GM21737 (cell line): ENCODE data around the gene ODAD3.
"Not testable (repeated sequence)": the region's sequence is repeated elsewhere in the genome, so short reads cannot be mapped to it uniquely, and the experiment has no call there.

Source experiments
- ATAC-seq: cut with Tn5 transposase; IDR thresholded peaks from one replicate; pipeline ENCODE4 v1.9.1; 2021; ENCODE audit warnings: mild to moderate bottlenecking, moderate library complexity; ENCODE audit not compliant: unreplicated experiment

The ODAD3 gene

DNA sequence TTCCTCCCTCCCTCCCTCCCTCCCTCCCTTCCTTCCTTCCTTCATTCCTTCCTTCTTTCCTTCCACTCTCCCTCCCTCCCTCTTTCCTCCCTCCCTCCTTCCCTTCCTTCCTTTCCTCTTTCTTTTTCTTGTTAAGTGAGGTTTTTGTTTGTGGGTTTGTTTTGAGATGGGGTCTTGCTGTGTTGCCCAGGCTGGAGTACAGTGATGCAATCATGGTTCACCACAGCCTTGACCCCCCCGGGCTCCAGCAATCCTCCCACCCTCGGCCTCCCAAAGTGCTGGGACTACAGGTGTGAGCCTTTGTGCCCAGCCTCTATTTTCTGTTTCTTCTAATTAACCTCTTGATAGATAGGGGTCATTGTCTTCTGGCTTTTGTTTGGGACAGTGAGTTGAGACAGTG lies 26.5 kb upstream of the ODAD3 start:
- ATAC-seq = no peak

DNA sequence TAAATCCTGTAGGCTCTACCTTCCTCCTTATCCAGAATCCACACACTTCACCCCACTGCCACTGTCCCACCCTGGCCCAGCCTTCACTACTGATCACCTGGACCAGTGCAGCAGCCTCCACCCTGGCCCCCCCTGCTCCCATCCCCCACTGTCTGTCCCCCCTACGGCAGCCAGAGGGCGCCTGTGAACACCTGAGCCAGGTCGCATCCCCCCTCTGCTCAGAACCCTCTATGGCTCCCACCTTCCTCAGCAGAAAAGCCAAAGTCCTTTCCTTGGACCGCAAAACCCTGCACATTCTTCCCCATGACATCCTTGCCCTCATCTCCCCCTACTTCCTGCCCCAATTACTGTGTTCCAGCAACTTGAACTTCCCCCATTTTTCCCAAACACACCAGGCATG lies 25.3 kb upstream of the ODAD3 start:
- ATAC-seq = no peak

GRCh38 chr19:11458912-11459311 lies 24.0 kb upstream of the ODAD3 start:
- ATAC-seq = not testable (repeated sequence)

- ATAC-seq = no peak
Observed at GRCh38 chr19:11458236-11458900, 23.4 kb upstream of the ODAD3 start.

GRCh38 chr19:11457831-11458230 lies 22.9 kb upstream of the ODAD3 start:
- no peak for ATAC-seq

GRCh38 chr19:11457115-11457514 lies 22.2 kb upstream of the ODAD3 start:
- ATAC-seq = no peak

DNA sequence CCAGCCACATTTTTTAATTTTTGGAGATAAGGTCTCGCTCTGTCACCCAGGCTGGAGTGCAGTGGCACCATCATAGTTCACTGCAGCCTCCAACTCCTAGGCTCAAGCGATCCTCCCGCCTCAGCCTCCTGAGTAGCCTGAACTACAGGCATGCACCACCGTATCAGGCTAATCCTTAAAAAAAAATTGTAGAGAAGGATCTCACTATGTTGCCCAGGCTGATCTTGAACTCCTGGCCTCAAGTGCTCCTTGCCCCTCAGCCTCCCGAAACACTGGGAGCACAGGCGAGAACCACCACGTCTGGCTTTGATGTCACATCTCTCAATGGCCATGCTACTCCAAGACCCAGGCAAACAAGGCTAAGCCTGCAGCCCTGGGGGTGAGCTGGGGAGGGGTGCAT lies 21.7 kb upstream of the ODAD3 start:
- ATAC-seq = no peak

DNA sequence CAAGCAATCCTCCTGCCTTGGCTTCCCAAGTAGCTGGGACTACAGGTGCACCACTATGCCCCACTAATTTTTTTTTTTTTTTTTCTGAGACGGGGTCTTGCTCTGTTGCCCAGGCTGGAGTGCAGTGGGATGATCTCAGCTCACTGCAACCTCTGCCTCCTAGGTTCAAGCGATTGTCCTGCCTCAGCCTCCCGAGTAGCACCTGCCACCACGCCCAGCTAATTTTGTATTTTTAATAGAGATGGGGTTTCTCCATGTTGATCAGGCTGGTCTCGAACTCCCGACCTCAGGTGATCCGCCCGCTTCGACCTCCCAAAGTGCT lies 20.3 kb upstream of the ODAD3 start:
- ATAC-seq = not testable (repeated sequence)

DNA sequence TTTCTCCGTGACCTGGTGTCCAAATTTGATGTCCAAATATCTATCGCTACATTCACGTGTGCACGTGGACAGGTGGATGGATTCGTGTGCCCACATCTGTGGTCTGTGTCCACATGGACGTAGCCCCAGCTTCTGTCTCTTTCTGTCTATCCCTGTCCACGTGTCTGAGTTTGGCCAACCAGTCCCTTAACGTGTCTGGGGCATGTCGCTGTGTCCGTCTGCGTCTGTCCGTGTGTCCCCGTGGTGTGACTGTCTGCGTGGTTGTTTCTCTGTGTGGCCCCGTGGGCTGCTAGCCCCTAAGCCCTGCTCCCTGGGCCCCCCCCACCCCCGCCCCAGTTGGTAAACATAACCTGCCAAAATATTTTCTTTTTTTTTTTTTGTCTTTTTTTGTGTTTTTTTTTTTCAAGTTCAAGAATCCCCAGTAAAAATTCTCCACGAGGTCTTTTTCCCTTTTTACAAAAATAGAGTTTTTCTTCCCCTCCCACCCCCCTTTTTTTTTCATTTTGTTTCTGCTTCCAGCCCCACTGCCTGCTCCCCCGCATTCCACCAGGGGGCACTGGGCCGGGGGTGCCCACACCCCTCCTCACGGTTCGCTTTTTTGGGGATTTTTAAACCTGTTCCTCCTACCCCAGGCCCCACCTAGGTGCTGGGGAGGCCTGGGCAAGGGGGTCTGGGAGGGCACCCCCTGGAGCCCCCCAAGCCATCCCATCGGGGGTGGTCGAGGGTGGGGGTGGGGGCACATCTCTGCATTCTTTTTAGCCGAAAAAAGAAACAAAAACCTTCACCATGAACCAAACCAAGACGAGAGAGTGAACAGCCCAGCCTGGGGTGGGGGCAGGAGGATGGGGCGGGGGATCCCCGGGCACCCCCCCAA lies 18.8 kb upstream of the ODAD3 start:
- ATAC-seq = no peak

DNA sequence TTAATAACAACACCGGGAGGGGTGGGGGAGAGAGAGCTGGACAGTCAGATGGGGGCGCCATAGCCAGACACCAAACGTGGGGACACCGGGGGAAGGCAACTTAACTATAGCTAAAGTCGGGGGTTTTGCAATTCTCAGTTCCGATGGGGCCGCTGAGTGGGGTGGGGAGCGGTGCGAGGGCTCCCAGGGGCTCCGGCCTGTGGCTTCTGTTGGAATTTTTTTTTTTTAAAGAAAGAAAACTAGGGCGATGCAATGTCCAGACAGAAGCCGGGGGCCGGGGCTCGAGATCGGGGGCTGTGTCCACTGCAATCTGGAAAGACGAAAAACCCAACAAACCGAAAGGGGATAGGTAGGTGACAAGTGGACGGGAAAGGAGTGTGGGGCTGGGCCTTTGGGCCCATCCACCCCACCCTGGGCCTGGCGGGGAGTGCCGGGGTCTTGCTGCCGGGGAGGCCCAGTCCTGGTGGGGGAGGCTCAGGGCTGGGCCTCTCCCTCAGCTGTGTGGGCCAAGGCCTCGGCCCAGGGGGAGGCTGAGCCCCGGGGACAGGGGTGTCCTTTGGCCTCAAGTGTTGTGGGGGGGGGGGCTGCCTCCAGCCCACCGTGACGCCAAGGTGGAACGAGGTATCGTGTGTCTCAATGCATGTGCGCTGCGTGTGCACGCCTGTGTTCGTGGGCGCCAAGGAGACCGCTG lies 17.8 kb upstream of the ODAD3 start:
- no peak for ATAC-seq

- no peak for ATAC-seq
Observed at GRCh38 chr19:11451871-11452619, 17.1 kb upstream of the ODAD3 start.

GRCh38 chr19:11451327-11451870 lies 16.5 kb upstream of the ODAD3 start:
- no peak for ATAC-seq

- no peak for ATAC-seq
Observed at GRCh38 chr19:11450570-11451326, 15.8 kb upstream of the ODAD3 start.

DNA sequence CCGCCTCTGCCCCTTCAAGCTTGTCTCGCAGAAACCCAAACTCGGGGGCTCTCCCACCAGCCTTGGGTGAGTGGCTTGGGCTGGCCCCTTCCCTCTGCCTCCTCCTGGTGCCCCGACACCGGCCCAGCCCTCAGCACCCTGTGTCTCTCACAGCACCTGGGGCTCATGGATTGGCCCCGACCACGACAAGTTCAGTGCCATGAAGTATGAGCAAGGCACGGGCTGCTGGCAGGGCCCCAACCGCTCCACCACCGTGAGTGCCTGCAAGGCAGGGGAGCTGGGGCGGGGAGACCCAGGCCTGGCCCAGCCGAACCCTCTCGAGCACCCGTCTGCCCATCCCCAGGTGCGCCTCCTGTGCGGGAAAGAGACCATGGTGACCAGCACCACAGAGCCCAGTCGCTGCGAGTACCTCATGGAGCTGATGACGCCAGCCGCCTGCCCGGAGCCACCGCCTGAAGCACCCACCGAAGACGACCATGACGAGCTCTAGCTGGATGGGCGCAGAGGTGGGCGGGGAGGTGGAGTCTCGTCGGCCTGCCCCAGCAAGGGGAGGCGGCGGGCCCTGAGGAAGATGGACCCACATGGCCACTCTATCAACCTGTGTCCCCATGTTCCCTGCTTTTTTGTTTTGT lies 14.1 kb upstream of the ODAD3 start:
- ATAC-seq = no peak

DNA sequence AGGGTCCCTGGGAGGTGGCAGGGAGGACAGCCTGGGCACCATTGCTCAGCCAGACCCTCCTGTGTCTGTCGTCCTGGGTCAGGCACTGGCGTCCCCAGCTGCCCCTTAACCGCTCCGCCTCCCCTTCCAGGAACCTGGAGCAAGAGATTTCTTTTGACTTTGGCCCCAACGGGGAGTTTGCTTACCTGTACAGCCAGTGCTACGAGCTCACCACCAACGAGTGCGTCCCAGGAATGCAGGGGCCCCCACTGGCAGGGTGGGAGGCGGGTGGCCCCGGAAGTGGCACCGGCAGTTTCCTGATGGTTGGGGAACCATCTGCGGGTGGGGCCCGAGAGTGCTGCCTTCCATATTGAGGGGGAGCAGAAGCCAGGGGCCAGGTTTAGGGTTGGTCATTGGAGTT lies 13.5 kb upstream of the ODAD3 start:
- ATAC-seq = no peak

DNA sequence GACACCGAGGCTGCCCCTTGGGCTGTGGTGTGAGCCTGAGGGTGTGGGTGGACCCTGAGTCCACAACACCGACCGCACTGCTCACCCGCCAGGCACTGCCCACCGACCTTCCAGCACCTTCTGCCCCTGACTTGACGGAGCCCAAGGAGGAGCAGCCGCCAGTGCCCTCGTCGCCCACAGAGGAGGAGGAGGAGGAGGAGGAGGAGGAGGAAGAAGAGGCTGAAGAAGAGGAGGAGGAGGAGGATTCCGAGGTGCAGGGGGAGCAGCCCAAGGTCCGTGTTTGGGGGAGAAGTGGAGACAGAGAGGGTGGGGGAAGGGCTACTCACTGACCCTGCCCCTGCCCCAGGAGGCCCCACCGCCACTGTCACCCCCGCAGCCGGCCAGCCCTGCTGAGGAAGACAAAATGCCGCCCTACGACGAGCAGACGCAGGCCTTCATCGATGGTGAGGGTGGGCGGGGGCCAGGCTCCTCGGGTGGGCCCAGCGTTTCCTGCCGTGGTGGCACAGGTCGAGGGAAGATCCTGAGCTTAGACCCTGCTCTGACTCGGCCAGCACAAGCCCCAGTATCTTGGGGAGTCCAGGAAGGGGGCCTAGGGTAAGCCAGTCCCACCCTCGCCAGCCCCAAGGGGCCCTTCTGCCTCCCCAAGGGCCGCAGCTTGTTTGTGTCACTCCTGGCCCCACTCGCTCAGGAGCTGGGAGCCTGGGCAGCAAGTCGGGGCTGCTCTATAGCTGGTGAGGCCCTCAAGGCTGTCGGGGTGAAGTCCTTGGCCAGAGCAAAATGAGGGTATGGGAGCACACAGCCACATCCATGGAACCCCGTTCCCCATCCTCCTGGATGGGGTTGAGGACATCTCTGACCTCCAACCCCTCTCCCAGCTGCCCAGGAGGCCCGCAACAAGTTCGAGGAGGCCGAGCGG lies 12.7 kb upstream of the ODAD3 start:
- no peak for ATAC-seq

- no peak for ATAC-seq
Observed at GRCh38 chr19:11446652-11447301, 11.9 kb upstream of the ODAD3 start.

- no peak for ATAC-seq
Observed at GRCh38 chr19:11446271-11446651, 11.3 kb upstream of the ODAD3 start.
